Ascending aorta (tissue), 2 donors: Measurements from ENCODE around the gene CLCN4. TPM values are rescaled to one million over a fixed set of nuclear protein-coding genes. Genes with fewer than 3 reads are reported as not detected.

Source experiments
- DNase-seq, 2 donors: peaks; one replicate each; pipeline ENCODE4 v3.0.0-alpha.2; 2019; ENCODE audit warnings: low spot score in 2 of 2
- H3K27ac ChIP-seq, 2 donors: fragments of 200-600 bp; sonication (generic); one replicate each; pipeline ENCODE4 v1.5.1; 2016 to 2017; ENCODE audit warnings: mild to moderate bottlenecking in 1 of 2
- H3K27me3 ChIP-seq: fragments of 200-600 bp; sonication (generic); one replicate; pipeline ENCODE4 v1.5.1; 2017
- H3K36me3 ChIP-seq, 2 donors: fragments of 200-600 bp; sonication (generic); one replicate each; pipeline ENCODE4 v1.5.1; 2016
- H3K4me1 ChIP-seq, 2 donors: fragments of 200-600 bp; sonication (generic); one replicate each; pipeline ENCODE4 v1.5.1; 2016 to 2017; ENCODE audit warnings: mild to moderate bottlenecking in 1 of 2
- H3K4me3 ChIP-seq, 2 donors: fragments of 200-600 bp; sonication (generic); one replicate each; pipeline ENCODE4 v1.5.1; 2016 to 2017; ENCODE audit warnings: mild to moderate bottlenecking in 1 of 2
- H3K9me3 ChIP-seq, 2 donors: fragments of 200-600 bp; sonication (generic); one replicate each; pipeline ENCODE4 v1.5.1; 2016
- CTCF ChIP-seq, 3 experiments: fragments of 200-600 bp in 2 of 3; fragments of 450-650 bp in 1 of 3; sonication (generic) in 2 of 3; IDR thresholded peaks; one replicate each; pipeline ENCODE4 v1.5.1; 2016 to 2019; ENCODE audit warnings: antibody characterized with exemption in 3 of 3, mild to moderate bottlenecking in 1 of 3, moderate library complexity in 1 of 3
- intact Hi-C: fragments of 100-400 bp; cut with DNase I; formaldehyde crosslinking; loops from one replicate; pipeline ENCODE4 v1.15.1; 2023
- total RNA-seq: library from RNA; depleted of rRNA; stranded (reverse); fragments of >200 nt; gene quantifications from one replicate; pipeline ENCODE4 v1.1.0, GENCODE V29; 2016

The CLCN4 gene
- total RNA-seq, 1 donor from 2014 or later: 4.4 TPM

- DNase-seq: no peak
- no peaks in the 10 kb centered on the region for H3K9me3 ChIP-seq
- no peaks in the 10 kb centered on the region for H3K4me1 ChIP-seq
- H3K4me3 ChIP-seq: no peak overlapping the region
- TF ChIP-seq CTCF (IDR thresholded peaks at IDR 0.05): no peak
- H3K27me3 ChIP-seq: no peaks in the 10 kb centered on the region
- peak overlapping the region in 1 of 2 donors; percentile 41 for H3K27ac ChIP-seq
- intact Hi-C loops: no loop called here
- H3K36me3 ChIP-seq: no peaks in the 10 kb centered on the region
Measured at GRCh38 chrX:10175319-10175871, 18.6 kb downstream of the CLCN4 start.

- H3K27me3 ChIP-seq: no peaks in the 10 kb centered on the region
- intact Hi-C loops: no loop called here
- no peaks in the 10 kb centered on the region for H3K4me1 ChIP-seq
- no peak overlapping the region for H3K4me3 ChIP-seq
- no peaks in the 10 kb centered on the region for H3K9me3 ChIP-seq
- no peak overlapping the region for H3K27ac ChIP-seq
- no peak for TF ChIP-seq CTCF (IDR thresholded peaks at IDR 0.05)
- DNase-seq: no peak
- no peaks in the 10 kb centered on the region for H3K36me3 ChIP-seq
Measured at GRCh38 chrX:10176121-10177003, 19.6 kb downstream of the CLCN4 start.

- Histone ChIP-seq H3K27ac (no peak overlapping the region), H3K4me3 (no peak overlapping the region), H3K4me1 (no peaks in the 10 kb centered on the region), H3K36me3 (no peaks in the 10 kb centered on the region), H3K27me3 (no peaks in the 10 kb centered on the region), H3K9me3 (no peaks in the 10 kb centered on the region)
- no peak for DNase-seq
- TF ChIP-seq CTCF (IDR thresholded peaks at IDR 0.05): no peak
- intact Hi-C loops: no loop called here
Measured at GRCh38 chrX:10177004-10177396, 20.2 kb downstream of the CLCN4 start.

- Histone ChIP-seq H3K27me3 (no peaks in the 10 kb centered on the region), H3K4me3 (no peak overlapping the region), H3K36me3 (no peaks in the 10 kb centered on the region), H3K4me1 (no peaks in the 10 kb centered on the region), H3K27ac (no peak overlapping the region), H3K9me3 (no peaks in the 10 kb centered on the region)
- DNase-seq: no peak
- intact Hi-C loops: no loop called here
- TF ChIP-seq CTCF (IDR thresholded peaks at IDR 0.05): no peak
Measured at GRCh38 chrX:10177601-10178000, 20.8 kb downstream of the CLCN4 start.

GRCh38 chrX:10178866-10179463 is 22.2 kb downstream of the CLCN4 start:
- Histone ChIP-seq H3K27me3 (no peaks in the 10 kb centered on the region), H3K9me3 (no peaks in the 10 kb centered on the region), H3K4me3 (no peak overlapping the region), H3K36me3 (no peaks in the 10 kb centered on the region), H3K27ac (no peak overlapping the region), H3K4me1 (no peaks in the 10 kb centered on the region)
- no peak for DNase-seq
- intact Hi-C loops: no loop called here
- TF ChIP-seq CTCF (IDR thresholded peaks at IDR 0.05): no peak
